Gastrocnemius medialis (tissue), 4 donors: Measurements from ENCODE around the gene NXN.

Experiments
- POLR2A ChIP-seq, 2 donors: fragments of 450-650 bp; IDR thresholded peaks; one replicate each; pipeline ENCODE4 v1.6.1; 2017; ENCODE audit warnings: antibody characterized with exemption in 2 of 2, mild to moderate bottlenecking in 2 of 2, moderate library complexity in 2 of 2
- TF ChIP-seq, protein P1 (sequence below), 5 experiments: fragments of 450-650 bp in 3 of 5; fragments of 200-600 bp in 2 of 5; sonication (generic) in 2 of 5; IDR thresholded peaks in 4 of 5; conservative IDR thresholded peaks in 1 of 5; 1 replicate in 4 of 5; 2 replicates in 1 of 5; pipeline ENCODE4 v1.5.1; 2016 to 2019; ENCODE audit warnings: antibody characterized with exemption in 5 of 5, mild to moderate bottlenecking in 3 of 5, moderate library complexity in 3 of 5

DNA sequence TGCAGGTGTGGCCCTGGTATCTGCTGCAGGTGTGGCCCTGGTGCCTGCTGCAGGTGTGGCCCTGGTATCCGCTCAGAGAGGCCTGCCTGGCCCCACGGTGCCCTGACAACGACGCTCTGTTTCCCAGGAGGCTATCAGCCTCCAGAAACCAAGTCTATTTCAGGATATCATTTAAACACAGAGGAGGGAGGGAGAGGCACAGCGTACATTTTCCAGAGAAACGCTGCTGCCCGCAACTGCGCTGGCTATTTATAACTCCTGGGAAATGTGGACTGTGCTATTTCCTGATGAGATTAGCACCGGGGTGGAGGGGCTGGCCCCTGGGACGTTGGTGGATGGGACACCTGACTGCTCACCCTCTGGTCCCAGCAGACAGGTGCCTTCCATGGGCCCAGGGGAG, 39.9 kb upstream of the NXN start:
- TF ChIP-seq, protein P1, sequence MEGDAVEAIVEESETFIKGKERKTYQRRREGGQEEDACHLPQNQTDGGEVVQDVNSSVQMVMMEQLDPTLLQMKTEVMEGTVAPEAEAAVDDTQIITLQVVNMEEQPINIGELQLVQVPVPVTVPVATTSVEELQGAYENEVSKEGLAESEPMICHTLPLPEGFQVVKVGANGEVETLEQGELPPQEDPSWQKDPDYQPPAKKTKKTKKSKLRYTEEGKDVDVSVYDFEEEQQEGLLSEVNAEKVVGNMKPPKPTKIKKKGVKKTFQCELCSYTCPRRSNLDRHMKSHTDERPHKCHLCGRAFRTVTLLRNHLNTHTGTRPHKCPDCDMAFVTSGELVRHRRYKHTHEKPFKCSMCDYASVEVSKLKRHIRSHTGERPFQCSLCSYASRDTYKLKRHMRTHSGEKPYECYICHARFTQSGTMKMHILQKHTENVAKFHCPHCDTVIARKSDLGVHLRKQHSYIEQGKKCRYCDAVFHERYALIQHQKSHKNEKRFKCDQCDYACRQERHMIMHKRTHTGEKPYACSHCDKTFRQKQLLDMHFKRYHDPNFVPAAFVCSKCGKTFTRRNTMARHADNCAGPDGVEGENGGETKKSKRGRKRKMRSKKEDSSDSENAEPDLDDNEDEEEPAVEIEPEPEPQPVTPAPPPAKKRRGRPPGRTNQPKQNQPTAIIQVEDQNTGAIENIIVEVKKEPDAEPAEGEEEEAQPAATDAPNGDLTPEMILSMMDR (IDR thresholded peaks at IDR 0.05 in 4 of 5, conservative IDR thresholded peaks at IDR 0.05 in 1 of 5) = no peak
- no peak for TF ChIP-seq POLR2A (IDR thresholded peaks at IDR 0.05)
